ENCODE measurements around the gene RFTN2. TPM values are rescaled to one million over a fixed set of nuclear protein-coding genes. Genes with fewer than 3 reads are reported as not detected.

Gene RFTN2
- polyA plus RNA-seq, 1 donor from 2014 or later, result 0.06 TPM

DNA sequence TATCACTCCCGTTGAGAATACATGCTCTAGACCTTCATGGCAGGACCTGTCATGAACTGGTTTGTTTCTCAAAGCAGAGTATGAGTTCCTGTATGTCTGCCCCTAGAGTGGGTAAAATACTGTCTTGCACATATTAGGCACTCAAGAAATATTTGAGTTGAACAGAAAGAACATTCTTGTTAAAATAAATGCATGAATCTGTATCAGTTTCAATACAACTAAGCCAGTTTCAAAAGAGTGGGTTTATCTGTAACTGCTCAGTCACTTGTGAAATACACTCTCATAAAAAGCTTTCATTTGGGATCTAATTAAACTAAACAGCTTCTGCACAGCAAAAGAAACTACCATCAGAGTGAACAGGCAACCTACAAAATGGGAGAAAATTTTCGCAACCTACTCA, 69.2 kb downstream of the RFTN2 start:
- Histone ChIP-seq H3K9ac (ENCODE audit: low read length) (no peak overlapping the region), H3K79me2 (replicated peaks; ENCODE audit: insufficient read depth, low read length) (no peaks in the 10 kb centered on the region), H2AFZ (ENCODE audit: low read depth, low read length) (no peak overlapping the region), H3K27ac (ENCODE audit: low read length) (no peak overlapping the region), H3K4me2 (ENCODE audit: low read length) (no peak overlapping the region), H3K4me3 (ENCODE audit: low read length) (no peak overlapping the region), H3K9me3 (ENCODE audit: low read length) (no peaks in the 10 kb centered on the region), H4K20me1 (ENCODE audit: insufficient read depth) (no peaks in the 10 kb centered on the region), H3K36me3 (ENCODE audit: insufficient read depth, low read length) (no peaks in the 10 kb centered on the region), H3F3A (ENCODE audit: insufficient read depth, low read length, poor library complexity, severe bottlenecking) (no peaks in the 10 kb centered on the region), H3K27me3 (ENCODE audit: insufficient read depth, low read depth, low read length) (no peaks in the 10 kb centered on the region), H3K9me2 (ENCODE audit: insufficient read depth, low read length) (no peaks in the 10 kb centered on the region)
- TF ChIP-seq EZH2 (IDR thresholded peaks at IDR 0.05; ENCODE audit: borderline replicate concordance, insufficient read depth, low read length, poor library complexity, severe bottlenecking) (no peak), EP300 (conservative IDR thresholded peaks at IDR 0.05; ENCODE audit: poor library complexity, severe bottlenecking) (no peak), RAD21 (conservative IDR thresholded peaks at IDR 0.05) (no peak), MXI1 (conservative IDR thresholded peaks at IDR 0.05; ENCODE audit: poor library complexity, severe bottlenecking) (no peak), SMC3 (conservative IDR thresholded peaks at IDR 0.05; ENCODE audit: poor library complexity) (no peak), POLR2AphosphoS5 (IDR thresholded peaks at IDR 0.05) (no peak), TAF1 (IDR thresholded peaks at IDR 0.05; ENCODE audit: low read depth) (no peak)
- TF ChIP-seq, protein P1, sequence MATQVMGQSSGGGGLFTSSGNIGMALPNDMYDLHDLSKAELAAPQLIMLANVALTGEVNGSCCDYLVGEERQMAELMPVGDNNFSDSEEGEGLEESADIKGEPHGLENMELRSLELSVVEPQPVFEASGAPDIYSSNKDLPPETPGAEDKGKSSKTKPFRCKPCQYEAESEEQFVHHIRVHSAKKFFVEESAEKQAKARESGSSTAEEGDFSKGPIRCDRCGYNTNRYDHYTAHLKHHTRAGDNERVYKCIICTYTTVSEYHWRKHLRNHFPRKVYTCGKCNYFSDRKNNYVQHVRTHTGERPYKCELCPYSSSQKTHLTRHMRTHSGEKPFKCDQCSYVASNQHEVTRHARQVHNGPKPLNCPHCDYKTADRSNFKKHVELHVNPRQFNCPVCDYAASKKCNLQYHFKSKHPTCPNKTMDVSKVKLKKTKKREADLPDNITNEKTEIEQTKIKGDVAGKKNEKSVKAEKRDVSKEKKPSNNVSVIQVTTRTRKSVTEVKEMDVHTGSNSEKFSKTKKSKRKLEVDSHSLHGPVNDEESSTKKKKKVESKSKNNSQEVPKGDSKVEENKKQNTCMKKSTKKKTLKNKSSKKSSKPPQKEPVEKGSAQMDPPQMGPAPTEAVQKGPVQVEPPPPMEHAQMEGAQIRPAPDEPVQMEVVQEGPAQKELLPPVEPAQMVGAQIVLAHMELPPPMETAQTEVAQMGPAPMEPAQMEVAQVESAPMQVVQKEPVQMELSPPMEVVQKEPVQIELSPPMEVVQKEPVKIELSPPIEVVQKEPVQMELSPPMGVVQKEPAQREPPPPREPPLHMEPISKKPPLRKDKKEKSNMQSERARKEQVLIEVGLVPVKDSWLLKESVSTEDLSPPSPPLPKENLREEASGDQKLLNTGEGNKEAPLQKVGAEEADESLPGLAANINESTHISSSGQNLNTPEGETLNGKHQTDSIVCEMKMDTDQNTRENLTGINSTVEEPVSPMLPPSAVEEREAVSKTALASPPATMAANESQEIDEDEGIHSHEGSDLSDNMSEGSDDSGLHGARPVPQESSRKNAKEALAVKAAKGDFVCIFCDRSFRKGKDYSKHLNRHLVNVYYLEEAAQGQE (IDR thresholded peaks at IDR 0.05; ENCODE audit: borderline replicate concordance), result no peak
- TF ChIP-seq, protein P2, sequence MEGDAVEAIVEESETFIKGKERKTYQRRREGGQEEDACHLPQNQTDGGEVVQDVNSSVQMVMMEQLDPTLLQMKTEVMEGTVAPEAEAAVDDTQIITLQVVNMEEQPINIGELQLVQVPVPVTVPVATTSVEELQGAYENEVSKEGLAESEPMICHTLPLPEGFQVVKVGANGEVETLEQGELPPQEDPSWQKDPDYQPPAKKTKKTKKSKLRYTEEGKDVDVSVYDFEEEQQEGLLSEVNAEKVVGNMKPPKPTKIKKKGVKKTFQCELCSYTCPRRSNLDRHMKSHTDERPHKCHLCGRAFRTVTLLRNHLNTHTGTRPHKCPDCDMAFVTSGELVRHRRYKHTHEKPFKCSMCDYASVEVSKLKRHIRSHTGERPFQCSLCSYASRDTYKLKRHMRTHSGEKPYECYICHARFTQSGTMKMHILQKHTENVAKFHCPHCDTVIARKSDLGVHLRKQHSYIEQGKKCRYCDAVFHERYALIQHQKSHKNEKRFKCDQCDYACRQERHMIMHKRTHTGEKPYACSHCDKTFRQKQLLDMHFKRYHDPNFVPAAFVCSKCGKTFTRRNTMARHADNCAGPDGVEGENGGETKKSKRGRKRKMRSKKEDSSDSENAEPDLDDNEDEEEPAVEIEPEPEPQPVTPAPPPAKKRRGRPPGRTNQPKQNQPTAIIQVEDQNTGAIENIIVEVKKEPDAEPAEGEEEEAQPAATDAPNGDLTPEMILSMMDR (IDR thresholded peaks at IDR 0.05; ENCODE audit: poor library complexity, severe bottlenecking), result no peak

- Histone ChIP-seq H3K9ac (ENCODE audit: low read length) (no peak overlapping the region), H3K36me3 (ENCODE audit: insufficient read depth, low read length) (no peaks in the 10 kb centered on the region), H3F3A (ENCODE audit: insufficient read depth, low read length, poor library complexity, severe bottlenecking) (no peaks in the 10 kb centered on the region), H2AFZ (ENCODE audit: low read depth, low read length) (no peak overlapping the region), H3K27ac (ENCODE audit: low read length) (no peak overlapping the region), H3K4me2 (ENCODE audit: low read length) (no peak overlapping the region), H3K9me3 (ENCODE audit: low read length) (no peaks in the 10 kb centered on the region), H3K79me2 (replicated peaks; ENCODE audit: insufficient read depth, low read length) (no peaks in the 10 kb centered on the region), H3K9me2 (ENCODE audit: insufficient read depth, low read length) (no peaks in the 10 kb centered on the region), H3K4me3 (ENCODE audit: low read length) (no peak overlapping the region), H3K27me3 (ENCODE audit: insufficient read depth, low read depth, low read length) (no peaks in the 10 kb centered on the region), H4K20me1 (ENCODE audit: insufficient read depth) (no peaks in the 10 kb centered on the region)
- TF ChIP-seq POLR2AphosphoS5 (IDR thresholded peaks at IDR 0.05), result no peak
- TF ChIP-seq, protein P2 (IDR thresholded peaks at IDR 0.05; ENCODE audit: poor library complexity, severe bottlenecking), result no peak
- TF ChIP-seq EZH2 (IDR thresholded peaks at IDR 0.05; ENCODE audit: borderline replicate concordance, insufficient read depth, low read length, poor library complexity, severe bottlenecking), result no peak
- TF ChIP-seq RAD21 (conservative IDR thresholded peaks at IDR 0.05), result no peak
- TF ChIP-seq SMC3 (conservative IDR thresholded peaks at IDR 0.05; ENCODE audit: poor library complexity), result no peak
- TF ChIP-seq TAF1 (IDR thresholded peaks at IDR 0.05; ENCODE audit: low read depth), result no peak
- TF ChIP-seq, protein P1 (IDR thresholded peaks at IDR 0.05; ENCODE audit: borderline replicate concordance), result no peak
- no peak for TF ChIP-seq EP300 (conservative IDR thresholded peaks at IDR 0.05; ENCODE audit: poor library complexity, severe bottlenecking)
- TF ChIP-seq MXI1 (conservative IDR thresholded peaks at IDR 0.05; ENCODE audit: poor library complexity, severe bottlenecking), result no peak
These were observed 71.1 kb downstream of the RFTN2 start for GRCh38 chr2:197604117-197604860.

All from neural cell (in vitro differentiated cells).